ENCODE measurements around the gene ANKRD36.
A peak's percentile ranks its signal among the peaks of the same experiment; 100 is the strongest.
"Not testable (repeated sequence)": the region's sequence is repeated elsewhere in the genome, so short reads cannot be mapped to it uniquely, and the experiment has no call there.

ANKRD36 gene

GRCh38 chr2:97088706-97089105 is 24.2 kb upstream of the ANKRD36 start:
- intact Hi-C loops (cut with DNase I; ENCODE audit: low total_unique reads), result not testable (repeated sequence)

GRCh38 chr2:97092946-97093345 is 20.0 kb upstream of the ANKRD36 start:
- H3K9me3 ChIP-seq; intact Hi-C loops (cut with DNase I; ENCODE audit: low total_unique reads); H3K4me1 ChIP-seq; DNase-seq; H3K4me3 ChIP-seq; H3K27ac ChIP-seq; H3K27me3 ChIP-seq; H3K36me3 ChIP-seq: not testable (repeated sequence)

More at GRCh38 chr2:97088706-97089105, 24.2 kb upstream of the ANKRD36 start:
- not testable (repeated sequence) for H3K4me3 ChIP-seq, H3K27me3 ChIP-seq, H3K27ac ChIP-seq, DNase-seq, H3K9me3 ChIP-seq, H3K4me1 ChIP-seq
- peaks cover 0 to 17% (median 0%) of the 10 kb centered on the region in 3 donors for H3K36me3 ChIP-seq

GRCh38 chr2:97093983-97094771 is 18.8 kb upstream of the ANKRD36 start:
- H3K4me1 ChIP-seq; H3K9me3 ChIP-seq; H3K27me3 ChIP-seq; DNase-seq; H3K36me3 ChIP-seq; intact Hi-C loops (cut with DNase I; ENCODE audit: low total_unique reads): not testable (repeated sequence)
- Histone ChIP-seq H3K4me3 (peak overlapping the region; percentile 53 to 56), H3K27ac (peak overlapping the region; percentile 71 to 78)

GRCh38 chr2:97094772-97095611 is 18.0 kb upstream of the ANKRD36 start, which contains the start of gene FAHD2B:
FAHD2B (minus strand) TSS chr2:97094882; CDS start chr2:97091706, 3,176 bp downstream.
- H3K9me3 ChIP-seq; intact Hi-C loops (cut with DNase I; ENCODE audit: low total_unique reads); H3K4me1 ChIP-seq; H3K27me3 ChIP-seq; H3K36me3 ChIP-seq: not testable (repeated sequence)
- peak within 1 kb of the TSS; percentile 53 to 56 for H3K4me3 ChIP-seq
- peak within 1 kb of the TSS; percentile 71 to 78 for H3K27ac ChIP-seq
- peak; percentile 84 to 89 for DNase-seq

GRCh38 chr2:97095661-97096060 is 17.3 kb upstream of the ANKRD36 start:
- no peak for TF ChIP-seq CTCF (IDR thresholded peaks at IDR 0.05)
- H3K27me3 ChIP-seq, result no peaks in the 10 kb centered on the region
- H3K4me1 ChIP-seq, result peaks cover 0 to 8% (median 7%) of the 10 kb centered on the region in 4 donors
- H3K27ac ChIP-seq, result peak overlapping the region; percentile 71 to 78
- H3K36me3 ChIP-seq, result peaks cover 0 to 5% (median 0%) of the 10 kb centered on the region in 3 donors
- DNase-seq, result no peak
- peak overlapping the region; percentile 53 to 56 for H3K4me3 ChIP-seq
- H3K9me3 ChIP-seq, result no peaks in the 10 kb centered on the region
- intact Hi-C loops (cut with DNase I; ENCODE audit: low total_unique reads), result no loop called here

- H3K4me1 ChIP-seq; H3K36me3 ChIP-seq; intact Hi-C loops (cut with DNase I; ENCODE audit: low total_unique reads); H3K27ac ChIP-seq; H3K4me3 ChIP-seq; H3K27me3 ChIP-seq; DNase-seq; H3K9me3 ChIP-seq: not testable (repeated sequence)
Measured at GRCh38 chr2:97098786-97099372, 14.1 kb upstream of the ANKRD36 start.

- H3K36me3 ChIP-seq; DNase-seq; H3K4me1 ChIP-seq; H3K9me3 ChIP-seq; H3K27me3 ChIP-seq; intact Hi-C loops (cut with DNase I; ENCODE audit: low total_unique reads); H3K27ac ChIP-seq; H3K4me3 ChIP-seq: not testable (repeated sequence)
Measured at GRCh38 chr2:97106878-97107277, 6.1 kb upstream of the ANKRD36 start.

- H3K4me3 ChIP-seq; H3K27me3 ChIP-seq; H3K9me3 ChIP-seq; H3K4me1 ChIP-seq; intact Hi-C loops (cut with DNase I; ENCODE audit: low total_unique reads); H3K36me3 ChIP-seq; H3K27ac ChIP-seq; DNase-seq: not testable (repeated sequence)
Measured at GRCh38 chr2:97111246-97111645, 1.7 kb upstream of the ANKRD36 start.
